Measurements from ENCODE around the gene FKBP2.

Gene FKBP2

DNA sequence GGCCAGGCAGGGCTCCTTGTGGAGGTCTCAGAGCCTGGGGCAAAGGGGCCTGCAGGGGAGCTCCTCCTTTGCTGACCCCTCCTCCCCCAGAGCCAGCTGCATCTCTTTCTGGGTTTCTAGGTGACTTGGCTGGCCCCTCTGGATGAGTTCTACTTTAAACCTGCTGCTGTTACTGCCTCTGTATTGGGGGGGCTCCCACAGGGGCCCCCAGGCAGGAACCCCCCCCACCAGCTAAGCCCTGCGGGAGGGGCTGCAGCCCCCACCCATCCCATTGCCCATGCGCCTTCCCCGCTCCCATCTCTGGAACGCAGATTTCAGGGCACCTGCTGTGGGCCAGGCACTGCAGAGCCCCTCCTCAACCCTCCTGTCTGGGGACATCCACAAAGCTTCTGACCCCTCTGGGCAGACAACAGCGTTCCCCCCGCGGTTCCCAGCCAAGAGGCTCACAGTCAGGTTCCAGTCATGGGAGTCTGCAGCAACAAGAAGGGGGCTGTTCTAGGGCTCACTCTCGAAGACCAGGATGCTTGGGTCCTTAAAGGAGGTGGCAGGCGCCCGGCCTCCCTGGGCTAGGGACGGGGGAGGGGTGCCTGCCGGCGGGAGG, 9.6 kb downstream of the FKBP2 start:
- DNase-seq: no peak

DNA sequence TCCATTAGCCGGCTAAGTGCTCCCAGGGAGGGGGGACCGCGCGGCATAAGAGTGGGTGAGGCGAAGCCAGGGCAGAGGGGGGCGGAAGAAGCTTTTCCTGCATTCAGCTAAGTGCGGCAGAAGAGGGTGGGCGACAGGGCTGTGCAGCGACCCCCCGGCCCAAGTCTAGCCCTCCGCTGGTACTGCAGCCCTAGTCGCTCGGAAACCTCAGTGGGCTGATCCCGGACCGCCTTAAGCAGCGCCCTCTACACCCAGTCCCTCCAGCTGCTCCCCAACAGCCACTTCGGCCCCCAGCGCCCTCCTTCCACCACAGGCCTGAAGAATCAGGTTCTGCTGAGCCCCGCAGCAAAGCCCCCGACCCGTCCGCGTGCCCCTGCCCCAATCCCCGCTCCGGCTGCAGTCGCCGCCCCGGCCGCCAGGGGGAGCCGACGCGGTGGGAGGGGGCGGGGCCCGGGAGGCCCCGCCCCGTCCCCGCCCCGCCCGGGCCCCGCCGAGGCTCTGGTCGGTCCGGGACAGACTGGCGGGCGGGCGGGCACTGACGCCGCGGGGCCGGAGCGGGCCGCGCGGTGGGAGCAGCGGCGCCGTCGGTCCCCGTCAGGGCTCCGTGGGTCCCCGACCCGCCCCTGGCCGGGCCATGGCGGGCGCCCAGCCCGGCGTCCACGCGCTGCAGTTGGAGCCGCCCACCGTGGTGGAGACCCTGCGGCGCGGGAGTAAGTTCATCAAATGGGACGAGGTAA, 10.3 kb downstream of the FKBP2 start, which contains the start of gene PLCB3:
Gene PLCB3 (plus strand): TSS at position 515 of the 737 bp plus-strand sequence. CDS start 120 bp downstream, at position 635.
- no peak for DNase-seq

DNA sequence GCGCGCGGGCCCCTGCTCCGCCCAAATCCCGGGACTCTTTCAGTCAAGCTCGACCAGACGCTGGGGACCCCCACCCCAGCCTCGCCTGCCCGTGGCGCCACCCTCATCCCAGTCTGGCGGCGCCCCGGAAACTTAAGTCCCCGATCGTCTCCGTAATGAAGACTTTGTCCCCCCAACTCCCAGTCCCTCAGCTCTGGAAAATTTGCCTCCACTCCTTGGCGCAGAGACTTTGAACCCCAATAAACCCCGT, 10.8 kb downstream of the FKBP2 start:
- DNase-seq: no peak

DNA sequence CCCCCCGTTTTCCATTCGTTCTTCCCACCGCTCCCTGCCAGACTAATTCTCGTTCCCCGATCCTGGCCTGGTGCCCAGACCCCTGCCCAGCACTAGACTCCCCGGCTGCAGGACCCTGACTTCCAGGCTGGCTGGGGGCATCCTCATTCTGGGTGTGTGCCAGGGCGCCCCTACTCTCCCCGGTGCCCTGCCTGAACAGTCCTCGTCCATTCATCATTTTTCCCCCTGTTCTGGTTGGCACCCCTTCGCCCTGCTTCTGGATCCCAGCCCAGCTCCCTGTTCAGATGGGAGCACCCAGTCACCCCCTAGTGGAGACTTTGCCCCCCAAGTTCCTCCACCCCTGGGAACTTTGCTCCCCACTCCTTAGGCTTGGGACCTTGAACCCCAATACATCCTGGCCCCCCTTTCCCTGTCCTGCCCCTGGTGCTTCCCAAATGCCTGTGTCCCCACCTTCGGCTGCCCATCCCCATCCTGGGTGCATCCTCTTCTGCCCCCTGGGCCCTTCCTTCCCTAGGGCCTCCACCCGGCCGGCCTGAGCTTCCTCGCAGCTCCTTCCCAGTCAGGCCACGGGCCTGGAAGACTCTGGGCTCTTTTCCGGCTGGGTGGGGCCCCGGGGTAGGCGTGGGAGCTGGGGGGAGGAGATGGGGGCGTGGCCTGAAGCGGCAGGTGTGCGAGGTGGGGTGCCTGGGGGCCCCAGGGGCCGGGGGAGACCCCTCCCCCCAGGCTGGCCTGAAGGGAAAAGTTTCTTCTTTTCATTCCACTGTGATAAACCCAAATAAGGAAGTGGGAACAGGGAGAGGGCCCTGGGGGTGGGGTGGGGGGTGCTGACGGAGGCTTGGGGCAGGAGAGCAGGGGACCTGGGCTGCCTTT, 11.3 kb downstream of the FKBP2 start:
- DNase-seq: no peak

DNA sequence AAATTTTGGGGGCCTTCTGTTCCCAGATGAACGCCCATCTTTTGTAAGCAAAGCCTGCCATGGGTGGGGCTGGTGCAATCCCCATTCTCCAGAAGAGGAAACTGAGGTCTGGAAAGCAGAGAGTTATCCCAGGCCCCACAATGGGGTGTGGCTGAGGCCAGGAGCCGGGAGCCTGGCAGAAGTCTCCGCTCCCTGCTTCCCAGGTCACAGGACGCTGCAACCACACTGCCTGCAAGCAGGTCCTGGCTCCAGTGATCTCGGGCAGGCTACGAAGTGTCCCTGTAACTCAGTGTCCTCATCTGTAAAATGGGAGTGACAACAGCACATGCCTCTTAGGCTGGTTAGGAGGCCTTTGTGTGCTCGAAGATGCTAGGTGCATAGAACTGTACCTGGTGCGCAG, 12.1 kb downstream of the FKBP2 start:
- DNase-seq: no peak

DNA sequence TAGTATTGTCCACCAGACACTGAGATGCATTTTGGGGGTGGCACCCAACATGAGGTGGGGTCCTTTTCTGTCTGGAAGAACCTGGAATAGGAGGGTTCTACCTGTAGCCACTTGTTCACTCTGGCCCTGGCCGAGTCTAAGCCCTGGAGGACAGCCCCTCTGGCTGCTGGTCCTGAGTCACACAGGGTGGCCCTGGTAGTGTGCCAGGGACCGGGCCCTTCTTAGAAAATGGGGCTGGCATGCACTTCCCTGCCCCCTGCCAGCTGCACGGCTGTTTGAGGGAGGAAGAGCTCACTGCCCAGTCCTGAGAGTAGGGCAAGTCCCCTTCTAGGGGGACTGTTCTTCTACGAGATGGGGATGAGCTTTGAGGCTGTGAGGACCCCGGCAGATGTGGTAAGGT, 12.6 kb downstream of the FKBP2 start:
- DNase-seq: no peak

DNA sequence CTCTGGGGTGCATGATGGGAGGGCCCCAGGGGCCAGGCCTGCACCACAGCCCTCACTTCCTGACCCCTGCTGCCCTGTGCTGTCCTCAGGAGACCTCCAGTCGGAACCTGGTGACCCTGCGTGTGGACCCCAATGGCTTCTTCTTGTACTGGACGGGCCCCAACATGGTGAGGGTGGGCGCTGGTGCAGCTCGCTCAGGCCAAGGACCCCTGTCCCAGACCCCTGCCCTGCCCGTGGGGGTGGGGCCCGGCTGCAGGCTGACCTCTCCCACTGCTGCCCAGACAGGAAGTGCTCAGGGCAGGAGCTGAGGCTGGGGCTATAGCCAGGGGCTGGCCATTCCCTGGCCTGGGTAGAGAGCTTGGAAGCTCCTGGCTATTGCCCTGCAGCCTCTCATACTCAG, 13.4 kb downstream of the FKBP2 start:
- no peak for DNase-seq

DNA sequence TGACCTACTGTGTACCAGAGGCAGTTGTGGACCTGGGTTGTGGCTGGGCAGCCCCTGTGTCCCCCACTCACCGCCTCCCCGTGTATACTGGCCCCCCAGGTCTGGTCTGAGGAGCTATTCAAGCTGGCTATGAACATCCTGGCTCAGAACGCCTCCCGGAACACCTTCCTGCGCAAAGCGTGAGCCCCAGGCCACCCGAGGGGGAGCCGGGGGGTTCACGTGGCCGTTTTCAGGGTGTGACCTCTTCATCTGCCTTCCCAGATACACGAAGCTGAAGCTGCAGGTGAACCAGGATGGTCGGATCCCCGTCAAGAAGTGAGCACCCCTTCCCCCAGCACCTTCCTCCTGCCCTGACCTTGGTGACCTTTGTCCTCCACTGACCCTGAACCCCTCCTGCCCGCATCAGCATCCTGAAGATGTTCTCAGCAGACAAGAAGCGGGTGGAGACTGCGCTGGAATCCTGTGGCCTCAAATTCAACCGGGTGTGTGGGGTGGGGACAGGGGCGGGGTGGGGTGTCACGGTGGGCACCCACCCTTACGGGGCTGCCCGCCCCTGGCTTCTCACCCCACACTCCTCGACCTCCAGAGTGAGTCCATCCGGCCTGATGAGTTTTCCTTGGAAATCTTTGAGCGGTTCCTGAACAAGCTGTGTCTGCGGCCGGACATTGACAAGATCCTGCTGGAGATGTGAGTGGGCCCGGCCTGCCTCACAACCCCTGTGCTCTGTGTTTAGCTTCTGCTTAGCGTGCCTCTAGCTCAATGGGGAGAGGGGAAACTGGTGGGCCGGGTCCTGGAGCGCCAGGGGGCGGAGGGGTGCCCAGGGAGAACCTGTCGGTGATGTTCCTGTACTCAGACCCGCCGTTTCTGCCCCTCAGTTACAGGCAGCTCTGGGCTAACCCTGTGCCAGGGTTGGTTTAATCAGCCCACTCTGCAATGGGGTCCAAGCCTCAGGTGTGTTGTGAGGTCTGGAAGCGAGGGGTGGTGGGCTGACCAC, 14.5 kb downstream of the FKBP2 start:
- DNase-seq: no peak

DNA sequence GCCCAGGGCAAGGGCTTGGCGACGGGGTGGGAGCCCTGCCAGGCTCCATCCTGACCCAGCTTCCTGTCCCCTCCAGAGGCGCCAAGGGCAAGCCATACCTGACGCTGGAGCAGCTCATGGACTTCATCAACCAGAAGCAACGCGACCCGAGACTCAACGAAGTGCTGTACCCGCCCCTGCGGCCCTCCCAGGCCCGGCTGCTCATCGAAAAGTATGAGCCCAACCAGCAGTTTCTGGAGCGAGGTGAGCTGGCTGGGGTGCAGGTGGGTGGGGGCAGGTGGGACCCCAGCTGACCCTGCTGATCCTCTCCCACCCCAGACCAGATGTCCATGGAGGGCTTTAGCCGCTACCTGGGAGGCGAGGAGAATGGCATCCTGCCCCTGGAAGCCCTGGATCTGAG, 15.4 kb downstream of the FKBP2 start:
- no peak for DNase-seq

DNA sequence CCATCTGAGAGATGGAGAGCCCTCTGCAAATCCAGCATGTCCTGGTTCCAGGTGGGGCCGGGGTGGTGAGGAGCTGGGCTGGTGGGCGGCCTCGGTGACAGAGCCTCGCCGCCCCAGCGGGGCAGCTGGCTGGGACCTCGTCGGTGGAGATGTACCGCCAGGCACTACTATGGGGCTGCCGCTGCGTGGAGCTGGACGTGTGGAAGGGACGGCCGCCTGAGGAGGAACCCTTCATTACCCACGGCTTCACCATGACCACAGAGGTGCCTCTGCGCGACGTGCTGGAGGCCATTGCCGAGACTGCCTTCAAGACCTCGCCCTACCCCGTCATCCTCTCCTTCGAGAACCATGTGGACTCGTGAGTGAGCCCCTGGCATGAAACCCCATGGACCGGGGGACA, 17.5 kb downstream of the FKBP2 start:
- no peak for DNase-seq

DNA sequence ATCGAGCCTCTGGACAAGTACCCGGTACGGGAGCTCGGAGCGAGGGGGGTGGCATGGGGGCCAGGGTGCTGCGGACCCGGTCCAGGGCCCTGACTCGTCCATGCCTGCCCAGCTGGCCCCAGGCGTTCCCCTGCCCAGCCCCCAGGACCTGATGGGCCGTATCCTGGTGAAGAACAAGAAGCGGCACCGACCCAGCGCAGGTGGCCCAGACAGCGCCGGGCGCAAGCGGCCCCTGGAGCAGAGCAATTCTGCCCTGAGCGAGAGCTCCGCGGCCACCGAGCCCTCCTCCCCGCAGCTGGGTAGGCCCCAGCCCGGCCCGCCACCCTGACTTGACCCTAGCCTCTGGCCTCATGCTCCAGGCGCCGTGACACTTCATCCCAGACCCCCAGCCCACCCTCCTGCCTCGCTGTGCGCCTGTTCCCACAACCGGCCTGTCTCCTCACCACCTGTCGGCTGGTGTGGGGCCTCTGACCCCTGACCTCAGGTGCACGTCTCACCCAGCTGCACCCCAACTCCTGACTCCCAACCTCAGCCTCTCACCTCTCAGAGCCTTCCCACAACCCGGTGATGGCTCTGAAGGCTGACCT, 18.1 kb downstream of the FKBP2 start:
- DNase-seq: no peak

DNA sequence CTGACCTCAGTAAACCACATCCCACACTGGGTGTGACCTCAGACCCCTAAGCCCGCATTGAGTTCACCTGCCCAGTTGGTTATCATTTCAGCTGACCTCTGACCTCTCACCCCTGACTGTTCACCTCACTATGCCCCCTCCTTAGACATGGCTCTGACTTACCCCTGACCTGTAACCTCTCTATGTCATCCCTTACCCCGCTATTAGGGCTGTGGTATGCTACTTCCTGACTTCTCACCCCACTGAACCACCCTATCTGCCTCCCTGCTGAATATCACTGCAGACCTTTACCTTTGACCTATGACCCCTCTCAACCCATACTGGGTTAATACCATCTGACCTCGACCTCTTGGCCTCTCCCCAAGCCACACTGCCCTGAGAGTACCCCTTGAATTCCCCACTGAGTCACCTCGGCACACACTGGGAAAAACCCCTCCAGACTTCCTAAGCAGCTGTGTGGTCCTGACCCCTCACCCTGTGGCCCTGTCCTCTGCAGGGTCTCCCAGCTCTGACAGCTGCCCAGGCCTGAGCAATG, 18.7 kb downstream of the FKBP2 start:
- no peak for DNase-seq

DNA sequence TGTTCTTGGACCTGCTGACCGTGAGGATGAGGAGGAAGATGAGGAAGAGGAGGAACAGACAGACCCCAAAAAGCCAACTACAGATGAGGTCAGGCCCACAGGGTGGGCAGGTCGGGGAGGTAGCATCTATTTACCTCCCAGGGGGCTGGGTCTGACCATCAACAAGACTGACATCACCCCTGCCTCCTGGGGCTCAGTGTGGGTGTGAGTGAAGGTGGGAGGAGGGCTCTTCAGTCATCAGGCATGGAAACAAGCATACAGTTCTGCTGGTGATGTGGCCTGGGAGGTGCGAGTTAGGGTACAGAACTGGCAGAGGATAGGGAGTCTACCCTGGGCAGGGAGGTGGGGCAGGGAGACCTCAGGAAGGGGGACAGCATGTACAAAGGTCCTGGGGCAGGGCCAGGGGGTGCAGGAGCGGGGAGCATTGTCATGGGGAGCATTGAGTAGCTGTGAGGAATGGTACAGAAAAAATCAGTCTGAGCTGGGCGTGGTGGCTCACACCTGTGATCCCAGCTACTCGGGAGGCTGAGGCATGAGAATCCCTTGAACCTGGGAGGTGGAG, 19.3 kb downstream of the FKBP2 start:
- DNase-seq: no peak

DNA sequence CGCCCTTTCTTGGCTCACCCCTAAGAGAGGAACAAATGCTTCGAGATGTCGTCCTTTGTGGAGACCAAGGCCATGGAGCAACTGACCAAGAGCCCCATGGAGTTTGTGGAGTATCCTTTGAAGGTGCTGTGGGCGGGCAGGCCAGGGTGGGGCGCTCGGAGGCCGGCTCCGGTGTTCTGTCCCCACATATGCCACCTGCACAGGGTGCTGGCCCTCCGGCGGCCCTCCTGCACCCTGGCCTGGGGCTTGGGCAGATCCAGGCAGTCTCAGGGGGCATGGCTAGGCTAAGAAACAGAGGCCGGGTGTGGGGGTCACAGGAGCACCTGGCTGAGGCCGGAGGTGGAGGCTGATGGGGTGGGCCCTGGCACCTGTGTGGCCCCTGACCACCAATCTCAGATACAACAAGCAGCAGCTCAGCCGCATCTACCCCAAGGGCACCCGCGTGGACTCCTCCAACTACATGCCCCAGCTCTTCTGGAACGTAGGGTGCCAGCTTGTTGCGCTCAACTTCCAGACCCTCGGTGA, 20.7 kb downstream of the FKBP2 start:
- DNase-seq: no peak

DNA sequence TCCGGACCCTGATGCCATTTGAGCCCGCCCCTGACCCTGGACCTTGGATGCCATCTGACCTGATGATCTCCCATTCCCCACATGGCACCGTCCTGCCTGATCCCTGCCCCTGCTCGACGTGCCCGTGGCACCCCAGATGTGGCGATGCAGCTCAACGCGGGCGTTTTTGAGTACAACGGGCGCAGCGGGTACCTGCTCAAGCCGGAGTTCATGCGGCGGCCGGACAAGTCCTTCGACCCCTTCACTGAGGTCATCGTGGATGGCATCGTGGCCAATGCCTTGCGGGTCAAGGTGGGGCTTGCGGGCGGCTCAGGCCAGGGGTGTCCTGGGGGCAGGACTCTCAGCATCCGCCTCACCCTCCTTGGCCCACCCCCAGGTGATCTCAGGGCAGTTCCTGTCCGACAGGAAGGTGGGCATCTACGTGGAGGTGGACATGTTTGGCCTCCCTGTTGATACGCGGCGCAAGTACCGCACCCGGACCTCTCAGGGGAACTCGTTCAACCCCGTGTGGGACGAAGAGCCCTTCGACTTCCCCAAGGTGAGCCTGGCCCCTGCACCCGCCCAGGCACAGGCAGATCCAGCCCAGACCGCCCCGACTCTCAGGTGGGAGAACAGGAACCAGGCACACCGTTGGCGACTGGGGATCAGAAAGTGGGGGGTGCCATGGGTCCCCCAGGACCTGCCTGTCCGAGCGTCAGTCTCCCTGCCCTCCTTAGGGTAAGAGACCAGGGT, 21.5 kb downstream of the FKBP2 start:
- DNase-seq: no peak

DNA sequence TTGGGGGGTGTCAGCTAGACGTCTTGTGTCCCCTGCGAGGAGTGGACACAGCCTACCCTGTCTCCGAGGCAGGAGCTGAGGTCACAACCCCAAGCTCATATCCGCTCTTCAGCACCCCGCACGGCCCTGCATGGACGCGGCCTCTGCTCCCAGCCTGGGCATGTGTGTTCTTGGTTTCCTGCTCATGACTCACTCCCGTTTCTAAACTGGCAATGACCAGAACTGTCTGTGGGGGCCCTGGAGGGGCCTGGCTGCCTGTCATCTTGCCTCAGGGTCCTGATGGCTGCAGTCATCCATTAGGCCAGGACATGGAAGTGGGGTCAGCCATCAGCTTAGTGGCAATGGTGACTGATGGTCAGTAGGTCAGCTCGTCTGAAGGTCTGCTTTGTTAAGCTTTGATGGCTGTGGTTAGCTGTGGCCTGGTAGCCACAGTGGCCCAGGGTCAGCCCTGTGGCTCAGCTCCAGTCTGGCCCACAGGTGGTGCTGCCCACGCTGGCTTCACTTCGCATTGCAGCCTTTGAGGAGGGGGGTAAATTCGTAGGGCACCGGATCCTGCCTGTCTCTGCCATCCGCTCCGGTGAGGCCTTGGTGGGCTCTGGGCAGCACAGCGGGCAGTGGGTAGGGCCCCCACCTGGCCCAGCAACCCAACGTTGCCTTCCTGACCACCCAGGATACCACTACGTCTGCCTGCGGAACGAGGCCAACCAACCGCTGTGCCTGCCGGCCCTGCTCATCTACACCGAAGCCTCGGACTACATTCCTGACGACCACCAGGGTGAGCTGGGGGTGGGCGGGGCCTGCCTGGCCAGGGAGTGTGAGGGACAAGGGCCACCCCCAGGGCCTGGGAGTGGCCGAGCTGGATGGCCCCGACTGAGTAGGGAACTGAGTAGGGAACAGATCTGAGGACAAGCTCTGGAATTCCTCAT, 22.4 kb downstream of the FKBP2 start:
- no peak for DNase-seq

DNA sequence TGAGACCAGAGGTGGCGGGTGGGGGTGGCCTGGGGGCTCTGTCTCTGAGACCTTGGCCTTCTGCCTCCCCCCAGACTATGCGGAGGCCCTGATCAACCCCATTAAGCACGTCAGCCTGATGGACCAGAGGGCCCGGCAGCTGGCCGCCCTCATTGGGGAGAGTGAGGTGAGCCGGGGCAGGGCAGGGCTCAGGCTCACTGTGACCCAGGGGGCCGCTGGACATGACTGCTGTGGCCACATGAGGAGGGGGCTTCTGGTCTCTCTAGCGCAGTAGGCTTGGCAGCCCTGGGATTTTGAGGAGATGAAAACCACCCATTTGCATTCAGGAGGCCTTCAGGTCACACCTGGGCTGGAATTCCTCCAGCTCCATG, 23.0 kb downstream of the FKBP2 start:
- DNase-seq: no peak

DNA sequence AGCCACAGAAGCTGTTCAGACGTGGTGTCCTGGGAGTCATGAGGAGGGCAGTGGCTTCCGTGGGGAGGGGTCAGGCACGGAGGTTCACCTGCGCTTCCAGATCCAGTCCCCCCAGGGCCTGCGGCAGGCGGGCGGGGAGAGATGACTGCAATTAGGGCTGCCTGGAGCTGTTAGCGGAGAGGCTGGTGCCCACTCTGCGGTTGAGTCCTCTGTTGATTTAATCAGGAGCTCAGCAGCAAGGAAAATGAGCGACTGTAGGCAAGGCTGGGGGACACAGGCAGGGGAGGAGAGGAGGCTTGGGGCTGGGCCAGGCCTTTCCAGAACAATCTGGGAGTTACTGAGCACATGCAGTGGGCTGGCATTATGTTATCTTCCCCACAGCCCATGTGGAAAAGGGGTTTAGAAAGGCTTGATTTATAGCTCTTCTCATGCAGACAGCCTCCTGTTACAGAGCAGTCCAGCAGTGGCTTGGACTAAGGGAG, 23.5 kb downstream of the FKBP2 start:
- DNase-seq: no peak

Data from NCI-H1048 (cell line).